Measurements from ENCODE around the gene TGFBR3.

DNA sequence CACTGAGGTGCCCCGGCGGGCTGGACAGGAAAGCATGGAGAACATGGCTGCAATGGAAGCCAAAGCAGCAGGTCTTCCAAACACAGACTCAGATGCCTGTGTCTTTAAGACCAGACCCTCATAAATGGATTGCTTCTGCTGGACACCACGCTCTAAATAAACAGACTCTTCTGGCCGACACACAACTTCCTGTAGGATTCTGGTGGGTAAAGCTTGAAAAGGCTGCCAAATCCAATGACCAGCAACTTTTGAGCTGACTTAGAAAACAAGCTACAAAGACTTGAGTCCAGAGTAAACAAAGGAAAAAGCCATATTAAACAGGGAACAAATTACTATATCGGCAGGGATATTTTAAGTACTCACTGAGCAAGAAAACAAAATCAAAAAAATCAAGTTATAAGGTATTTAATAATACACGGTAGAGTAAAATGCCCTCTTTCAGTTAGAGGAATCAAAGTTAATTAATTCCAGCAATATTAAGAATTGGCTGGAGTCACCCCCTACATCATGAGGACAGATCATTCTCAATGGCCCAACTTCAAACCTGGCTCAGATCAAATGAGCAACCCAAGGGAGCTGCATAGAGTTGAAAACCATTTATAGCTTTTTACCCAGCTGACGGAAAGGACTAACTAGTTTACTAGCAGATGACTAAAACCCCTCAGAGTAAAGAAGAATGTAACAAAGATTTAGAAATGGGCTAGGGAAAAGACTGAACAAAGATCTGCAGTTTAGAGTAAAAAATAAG, 102.4 kb downstream of the TGFBR3 start:
- TF ChIP-seq CTCF (IDR thresholded peaks at IDR 0.05) = no peak
- TF ChIP-seq POLR2A (IDR thresholded peaks at IDR 0.05) = no peak
